ENCODE measurements around the gene TMEM134. TPM values are rescaled to one million over a fixed set of nuclear protein-coding genes. Genes with fewer than 3 reads are reported as not detected.

TMEM134 gene
- total and polyA plus RNA-seq, 8 donors: 45.1 to 93.4 (median 61.5) TPM

DNA sequence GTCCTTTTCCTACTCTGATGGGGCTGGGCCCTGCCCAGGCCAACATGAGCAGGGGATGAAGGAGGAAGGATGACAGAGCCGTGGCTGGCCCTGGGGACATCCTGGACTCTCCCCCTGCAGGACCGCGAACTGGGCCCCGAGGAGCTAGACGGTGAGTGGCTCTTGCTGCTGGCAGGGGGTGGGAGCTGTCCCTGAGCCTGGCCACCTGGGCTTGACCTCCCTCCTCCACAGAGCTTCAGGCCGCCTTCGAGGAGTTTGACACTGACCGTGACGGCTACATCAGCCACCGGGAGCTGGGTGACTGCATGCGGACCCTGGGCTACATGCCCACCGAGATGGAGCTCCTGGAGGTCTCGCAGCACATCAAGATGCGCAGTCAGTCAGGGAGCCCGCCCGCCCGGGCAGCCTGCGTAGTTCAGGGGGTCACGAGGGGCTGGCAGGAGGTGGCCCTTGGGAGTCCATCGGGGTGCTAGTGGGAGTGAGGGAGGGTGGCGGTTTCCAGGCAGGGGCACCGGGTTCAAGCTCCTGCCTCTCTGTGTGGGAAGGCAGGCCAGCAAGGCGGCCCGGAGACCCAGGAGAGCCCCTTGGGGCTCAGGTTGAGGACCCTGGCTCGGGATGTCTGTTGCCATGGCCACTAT, 12.9 kb downstream of the TMEM134 start:
- Histone ChIP-seq H3K9me3 (no peaks in the 10 kb centered on the region), H3K4me1 (peaks cover 0 to 2% (median 0%) of the 10 kb centered on the region in 3 donors), H3K27me3 (no peaks in the 10 kb centered on the region), H3K36me3 (no peaks in the 10 kb centered on the region), H3K4me3 (no peak overlapping the region), H3K27ac (no peak overlapping the region)
- intact Hi-C loops (cut with DNase I): no loop called here
- FAIRE-seq (no peak), DNase-seq (peak in 2 of 6 donors; percentile 27 to 79), ATAC-seq (no peak)
- WGBS, 2 donors: 67 to 77% methylated on average over 23 to 25 of the region's 25 CpGs
- TF ChIP-seq, protein P1, sequence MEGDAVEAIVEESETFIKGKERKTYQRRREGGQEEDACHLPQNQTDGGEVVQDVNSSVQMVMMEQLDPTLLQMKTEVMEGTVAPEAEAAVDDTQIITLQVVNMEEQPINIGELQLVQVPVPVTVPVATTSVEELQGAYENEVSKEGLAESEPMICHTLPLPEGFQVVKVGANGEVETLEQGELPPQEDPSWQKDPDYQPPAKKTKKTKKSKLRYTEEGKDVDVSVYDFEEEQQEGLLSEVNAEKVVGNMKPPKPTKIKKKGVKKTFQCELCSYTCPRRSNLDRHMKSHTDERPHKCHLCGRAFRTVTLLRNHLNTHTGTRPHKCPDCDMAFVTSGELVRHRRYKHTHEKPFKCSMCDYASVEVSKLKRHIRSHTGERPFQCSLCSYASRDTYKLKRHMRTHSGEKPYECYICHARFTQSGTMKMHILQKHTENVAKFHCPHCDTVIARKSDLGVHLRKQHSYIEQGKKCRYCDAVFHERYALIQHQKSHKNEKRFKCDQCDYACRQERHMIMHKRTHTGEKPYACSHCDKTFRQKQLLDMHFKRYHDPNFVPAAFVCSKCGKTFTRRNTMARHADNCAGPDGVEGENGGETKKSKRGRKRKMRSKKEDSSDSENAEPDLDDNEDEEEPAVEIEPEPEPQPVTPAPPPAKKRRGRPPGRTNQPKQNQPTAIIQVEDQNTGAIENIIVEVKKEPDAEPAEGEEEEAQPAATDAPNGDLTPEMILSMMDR (IDR thresholded peaks at IDR 0.05): no peak

DNA sequence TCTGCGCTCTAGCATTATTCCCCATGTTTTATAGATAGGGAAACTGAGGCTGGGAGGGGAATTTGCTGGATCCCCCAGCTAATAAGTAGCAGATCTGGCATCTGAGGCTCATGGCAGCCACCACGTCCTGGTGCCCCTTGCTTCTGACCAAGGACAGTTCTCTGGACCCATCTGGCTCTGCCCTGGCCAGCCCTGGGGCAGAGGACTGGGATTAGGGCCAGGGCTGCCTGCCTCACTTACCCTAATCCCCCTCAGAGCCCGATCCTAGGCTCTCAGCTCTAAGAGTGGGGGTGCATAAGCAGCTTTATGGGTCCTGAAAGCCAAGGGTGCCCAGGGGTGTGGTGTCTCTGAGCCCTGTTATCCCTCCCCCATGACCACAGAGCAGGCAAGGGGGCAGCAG, 14.0 kb downstream of the TMEM134 start, which contains the start of gene CABP4:
TSS of gene CABP4 (plus strand) at position 301 of the 400 bp plus-strand sequence. CDS start at position 371, 70 bp downstream.
- H3K9me3 ChIP-seq: no peaks in the 10 kb centered on the region
- DNase-seq (peak in 1 of 6 donors; percentile 12), ATAC-seq (no peak), FAIRE-seq (no peak)
- intact Hi-C loops (cut with DNase I): no loop called here
- no peak within 1 kb of the TSS for H3K4me3 ChIP-seq
- H3K27me3 ChIP-seq: no peaks in the 10 kb centered on the region
- TF ChIP-seq, protein P1 (IDR thresholded peaks at IDR 0.05): no peak
- no peak within 1 kb of the TSS for H3K27ac ChIP-seq
- H3K36me3 ChIP-seq: no peaks in the 10 kb centered on the region
- H3K4me1 ChIP-seq: peaks cover 0 to 2% (median 0%) of the 10 kb centered on the region in 3 donors
- 82 to 89% methylated on average over 3 of the region's 3 CpGs for WGBS, 2 donors

DNA sequence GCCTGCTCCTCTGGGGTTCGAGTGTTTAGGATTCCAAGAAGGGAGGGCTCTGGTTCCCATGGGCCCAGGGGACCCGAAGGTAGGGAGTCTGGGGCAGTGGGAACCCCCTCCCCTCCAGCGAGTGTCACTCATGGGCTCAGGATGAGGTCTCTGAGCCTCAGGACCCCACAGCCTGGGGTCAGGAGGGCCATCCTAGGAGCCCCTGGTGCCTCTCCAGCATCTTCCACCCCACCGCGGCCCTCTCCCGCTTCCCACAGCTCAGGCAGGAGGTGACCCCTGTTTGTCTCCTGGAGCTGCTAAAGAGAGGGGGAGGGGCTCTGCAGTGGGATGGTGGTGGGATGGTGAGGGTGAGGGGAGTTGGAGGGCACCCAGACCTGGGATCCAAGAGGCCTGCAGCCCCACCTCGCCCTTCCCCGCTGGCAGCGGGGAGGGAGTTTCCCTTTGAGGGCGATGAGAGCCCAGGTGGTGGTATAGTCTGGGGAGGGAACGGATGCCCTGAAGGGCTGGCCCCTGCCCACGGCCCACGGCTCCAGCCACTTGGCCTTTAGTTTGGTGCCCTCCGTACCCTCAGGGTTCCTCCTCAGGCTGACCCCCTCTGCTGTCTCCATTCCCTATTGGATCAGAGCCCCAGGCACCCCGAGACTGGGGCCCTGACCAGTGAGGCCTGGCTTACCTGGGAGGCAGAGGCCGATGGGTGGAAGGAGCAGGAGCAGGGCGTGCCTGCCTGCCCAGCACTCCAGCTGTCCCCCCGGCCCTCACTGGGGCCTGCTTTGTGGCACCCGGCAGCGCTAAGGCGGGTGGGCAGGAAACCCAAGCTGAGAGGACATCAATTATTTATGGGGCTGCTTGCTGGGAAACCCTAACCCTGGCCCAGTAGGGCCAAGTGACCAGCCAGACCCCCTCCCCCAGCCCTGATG, 15.0 kb downstream of the TMEM134 start:
- Histone ChIP-seq H3K27me3 (no peaks in the 10 kb centered on the region), H3K4me3 (no peak overlapping the region), H3K9me3 (no peaks in the 10 kb centered on the region), H3K27ac (no peak overlapping the region), H3K36me3 (no peaks in the 10 kb centered on the region), H3K4me1 (peaks cover 0 to 2% (median 0%) of the 10 kb centered on the region in 3 donors)
- no peak for FAIRE-seq
- ATAC-seq: no peak
- 84 to 85% methylated on average over 20 to 21 of the region's 21 CpGs for WGBS, 2 donors
- DNase-seq: peak in 3 of 6 donors; percentile 9 to 59 (median 21)
- TF ChIP-seq, protein P1 (IDR thresholded peaks at IDR 0.05): no peak
- intact Hi-C loops (cut with DNase I): no loop called here

DNA sequence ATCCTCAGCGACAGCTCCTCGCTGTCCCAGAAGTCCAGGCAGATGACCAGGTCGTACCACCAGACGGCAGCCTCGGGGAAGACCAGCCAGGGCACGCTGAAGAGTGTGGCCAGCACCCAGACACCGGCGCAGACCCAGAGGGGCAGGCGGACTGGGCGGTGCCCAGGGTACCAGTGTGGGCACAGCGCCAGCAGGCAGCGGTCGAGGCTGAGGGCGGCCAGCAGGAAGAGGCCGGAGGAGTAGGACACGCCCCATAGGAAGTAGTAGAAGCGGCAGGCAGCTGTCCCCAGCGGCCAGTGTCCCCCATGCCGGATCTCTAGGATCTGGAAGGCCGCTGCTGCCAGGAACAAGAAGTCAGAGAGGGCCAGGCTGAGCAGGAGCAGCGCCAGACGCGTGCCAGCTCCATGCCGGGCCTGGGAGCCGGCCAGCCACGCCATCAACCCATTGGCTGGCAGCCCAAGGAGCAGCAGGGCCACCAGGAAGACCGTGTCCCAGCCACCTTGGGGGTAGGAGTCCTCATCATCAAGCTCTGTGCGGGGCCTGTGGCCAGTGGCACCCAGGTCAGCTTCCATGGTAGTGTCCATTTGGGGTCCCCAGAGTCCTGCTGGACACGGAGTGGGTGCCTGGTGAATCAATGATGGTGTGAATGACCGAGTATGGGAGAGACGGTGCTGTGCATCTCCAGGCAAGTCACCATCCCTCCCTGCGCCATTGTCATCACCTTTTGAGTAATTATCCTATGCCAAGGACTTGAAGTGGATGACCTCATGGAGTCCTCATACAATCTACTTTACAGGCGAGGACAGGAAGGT, 16.7 kb downstream of the TMEM134 start, which contains the start of gene GPR152:
TSS of gene GPR152 (minus strand) at position 589 of the 812 bp plus-strand sequence. CDS start at position 584, 5 bp downstream.
- H3K4me3 ChIP-seq: peak within 1 kb of the TSS in 1 of 4 donors; percentile 18
- 68 to 78% methylated on average over 32 to 33 of the region's 33 CpGs for WGBS, 2 donors
- intact Hi-C loops (cut with DNase I): no loop called here

More for the DNA sequence above, 16.7 kb downstream of the TMEM134 start, which contains the start of gene GPR152:
- no peaks in the 10 kb centered on the region for H3K9me3 ChIP-seq
- DNase-seq (peak in 4 of 6 donors; percentile 42 to 86 (median 72)), ATAC-seq (peak; percentile 54 to 82 (median 57)), FAIRE-seq (no peak)
- no peaks in the 10 kb centered on the region for H3K36me3 ChIP-seq
- TF ChIP-seq, protein P1 (IDR thresholded peaks at IDR 0.05): peak in 1 of 4 donors; percentile 9
- no peaks in the 10 kb centered on the region for H3K27me3 ChIP-seq
- H3K27ac ChIP-seq: peak within 1 kb of the TSS in 2 of 4 donors; percentile 7 to 17
- H3K4me1 ChIP-seq: peaks cover 0 to 2% (median 0%) of the 10 kb centered on the region in 3 donors

Measured in pancreas (tissue), 10 donors.